HG02938 (cell line): ENCODE results near the gene PRR7.

Source experiments
- ATAC-seq: cut with Tn5 transposase; IDR thresholded peaks from one replicate; pipeline ENCODE4 v1.9.1; 2021; ENCODE audit warnings: mild to moderate bottlenecking, moderate library complexity; ENCODE audit not compliant: unreplicated experiment

The PRR7 gene

DNA sequence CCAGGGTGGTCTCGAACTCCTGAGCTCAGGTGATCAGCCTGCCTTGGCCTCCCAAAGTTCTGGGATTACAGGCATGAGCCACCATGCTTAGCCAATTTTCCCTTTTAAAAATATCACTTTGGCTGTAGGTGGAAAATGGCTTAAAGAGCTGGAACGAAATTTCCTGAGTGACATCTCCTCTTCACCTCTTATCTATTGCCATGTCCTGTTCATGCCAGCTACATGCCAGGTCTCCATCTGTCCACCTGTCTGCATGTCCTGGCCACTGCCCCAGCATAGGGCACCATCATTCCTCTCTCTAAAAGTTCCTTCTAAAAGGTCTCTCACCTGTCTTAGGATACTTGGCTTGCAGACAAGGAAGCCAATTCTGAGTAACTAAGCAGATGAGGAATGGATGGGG lies 22.9 kb upstream of the PRR7 start:
- ATAC-seq, result no peak

DNA sequence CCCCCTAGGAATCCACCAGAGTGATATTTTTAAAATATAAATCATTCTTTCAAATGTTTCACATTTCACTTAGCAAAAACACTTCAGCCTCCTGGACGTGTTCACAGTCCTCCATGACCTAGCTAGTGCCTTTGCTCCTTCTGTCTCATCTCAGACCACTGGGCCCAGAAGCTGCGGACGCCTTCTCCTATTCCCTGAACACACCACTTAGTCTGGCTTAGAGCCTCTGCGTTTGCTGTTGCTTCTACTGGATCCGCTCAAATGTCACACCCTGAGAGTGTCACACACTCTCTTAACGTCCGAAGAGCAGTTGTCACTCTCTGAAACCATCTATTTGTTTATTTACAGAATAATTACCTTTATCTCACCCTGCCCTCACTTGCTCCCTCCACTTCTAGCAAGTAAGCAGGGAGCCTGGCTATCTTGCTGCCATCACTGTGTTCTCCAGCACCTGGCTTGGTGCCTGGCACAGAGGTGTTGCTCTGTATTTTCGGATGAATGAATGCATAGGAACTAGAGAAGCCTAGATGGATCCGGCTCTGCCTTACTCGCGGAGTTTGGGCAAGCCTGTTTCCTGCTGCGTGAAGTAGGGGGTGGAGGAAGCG lies 21.3 kb upstream of the PRR7 start:
- no peak for ATAC-seq

DNA sequence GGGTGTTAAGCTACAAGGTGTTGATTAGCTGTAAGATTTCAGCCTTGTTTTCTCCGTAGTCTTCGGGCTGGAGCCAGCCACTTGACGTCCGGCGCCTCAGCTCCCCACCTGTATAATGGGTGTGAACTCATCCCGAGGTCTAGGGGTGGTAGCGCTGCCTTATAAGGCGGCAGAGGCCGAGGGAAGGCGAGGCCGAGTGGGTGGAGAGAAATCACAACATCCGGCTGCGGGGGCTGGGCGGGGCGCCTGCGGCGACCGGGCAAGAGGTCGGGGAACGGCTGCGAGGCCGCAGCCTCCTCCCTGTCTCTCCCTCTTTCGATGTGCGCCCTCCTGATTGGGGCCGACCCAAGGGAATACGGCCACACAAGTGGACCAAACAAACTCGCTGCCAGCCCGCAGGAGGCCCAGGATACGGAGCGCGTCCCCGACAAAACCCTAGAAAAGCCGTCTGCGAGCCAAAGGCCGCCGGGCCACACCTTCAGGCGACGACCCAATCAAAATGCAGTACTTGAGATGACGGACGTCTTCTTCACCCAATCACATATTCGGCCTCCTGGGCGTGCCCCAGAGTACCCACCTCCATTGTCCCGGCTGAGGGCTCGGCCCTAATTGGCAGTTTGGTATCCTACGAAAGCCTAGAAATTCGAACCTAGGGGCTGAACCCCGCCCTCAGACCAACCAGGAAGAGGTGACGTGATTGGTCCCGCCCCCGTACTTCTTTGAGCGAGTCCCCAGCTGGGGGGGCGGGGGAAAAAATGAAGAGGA lies 20.6 kb upstream of the PRR7 start:
- ATAC-seq, result peak; percentile 87

DNA sequence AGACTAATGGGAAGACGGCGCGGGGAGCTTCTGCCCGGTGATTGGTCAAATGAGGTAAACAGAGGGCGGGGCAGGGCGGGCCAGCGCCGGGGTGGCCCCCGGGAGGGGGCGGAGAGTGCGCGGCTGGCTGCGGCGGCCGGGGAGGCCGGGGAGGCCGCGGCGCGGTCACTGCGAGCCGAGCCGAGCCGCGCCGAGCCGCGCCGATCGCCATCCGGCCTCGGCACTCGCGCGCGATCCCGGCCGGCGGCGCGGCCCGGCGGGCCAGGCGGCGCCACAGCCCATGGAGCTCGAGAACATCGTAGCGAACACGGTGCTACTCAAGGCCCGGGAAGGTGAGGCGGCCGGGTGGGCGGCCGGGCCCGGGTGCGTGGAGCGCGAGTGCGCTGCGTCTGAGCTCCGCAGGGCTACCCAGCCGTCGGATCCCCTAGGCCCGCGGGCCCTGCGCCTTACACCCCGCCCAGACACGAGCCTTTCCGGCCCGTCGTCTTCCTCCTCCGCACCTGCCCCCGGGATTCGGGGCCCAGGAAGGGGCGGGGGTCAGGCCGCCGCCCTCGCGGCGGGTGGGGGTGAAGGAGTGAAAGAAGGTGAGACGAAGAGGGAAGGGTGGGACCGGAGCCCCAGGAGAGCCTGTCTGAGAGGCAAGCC lies 19.9 kb upstream of the PRR7 start, which contains the start of gene GRK6:
GRK6 (plus strand) TSS at position 111 of the 645 bp plus-strand sequence; CDS start at position 281, 170 bp downstream.
- peak; percentile 5 for ATAC-seq

DNA sequence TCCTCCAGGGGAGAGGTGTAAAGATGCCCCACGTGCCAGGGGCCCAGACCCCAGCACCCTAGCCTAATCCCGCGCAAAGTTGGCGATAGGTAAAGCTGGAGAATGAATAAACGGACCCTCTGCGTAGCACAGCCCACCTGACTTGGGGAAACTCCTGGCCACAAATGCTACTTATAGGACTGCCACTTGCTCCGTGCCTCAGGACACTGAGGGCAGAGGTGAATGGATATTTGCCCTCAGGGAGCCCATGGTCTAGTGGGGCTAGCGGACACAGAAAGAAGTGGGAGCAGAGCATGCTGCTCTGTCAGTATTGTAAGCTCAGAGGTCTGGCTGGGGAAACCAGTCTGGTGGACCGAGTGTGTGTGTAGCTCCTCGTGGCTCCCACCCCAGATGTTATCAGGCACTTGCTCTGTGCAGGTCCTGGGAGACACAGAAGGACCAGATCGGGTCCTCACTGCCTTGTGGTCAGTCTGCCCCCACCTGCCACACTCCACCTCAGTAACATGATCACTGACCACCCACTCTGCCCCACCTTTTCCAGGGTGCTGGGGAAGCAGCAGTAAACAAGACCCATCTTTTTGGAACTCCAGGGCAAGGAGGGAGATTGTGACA lies 19.3 kb upstream of the PRR7 start:
- no peak for ATAC-seq

DNA sequence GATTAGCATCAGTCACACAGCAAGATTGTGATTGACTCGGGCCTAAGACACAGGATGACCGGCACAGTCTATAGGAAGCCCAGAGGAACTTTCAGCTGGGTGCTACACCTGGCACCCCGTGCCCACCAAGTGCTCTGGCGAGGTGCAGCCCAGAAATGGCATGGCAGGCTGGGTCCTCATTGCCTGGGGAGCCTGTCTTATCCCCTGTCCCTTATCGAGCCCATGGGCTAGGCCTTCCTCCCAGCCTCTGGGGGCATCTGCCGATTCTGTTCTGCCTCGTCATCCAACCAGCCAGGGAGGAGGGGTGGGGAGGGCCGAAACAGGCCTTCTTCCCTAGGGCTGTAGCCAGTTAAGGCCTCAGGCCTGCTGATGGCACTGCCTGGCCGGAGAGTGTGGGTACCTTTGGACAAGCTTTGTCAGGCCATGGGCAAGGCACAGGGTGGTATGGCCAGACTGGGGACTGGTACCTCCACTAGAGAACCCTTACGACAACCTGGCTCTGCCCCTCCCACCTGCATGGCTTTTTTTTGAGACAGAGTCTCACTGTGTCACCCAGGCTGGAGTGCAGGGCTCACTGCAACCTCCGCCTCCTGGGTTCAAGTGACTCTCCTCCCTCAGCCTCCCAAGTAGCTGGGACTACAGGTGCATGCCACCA lies 18.6 kb upstream of the PRR7 start:
- ATAC-seq, result no peak

DNA sequence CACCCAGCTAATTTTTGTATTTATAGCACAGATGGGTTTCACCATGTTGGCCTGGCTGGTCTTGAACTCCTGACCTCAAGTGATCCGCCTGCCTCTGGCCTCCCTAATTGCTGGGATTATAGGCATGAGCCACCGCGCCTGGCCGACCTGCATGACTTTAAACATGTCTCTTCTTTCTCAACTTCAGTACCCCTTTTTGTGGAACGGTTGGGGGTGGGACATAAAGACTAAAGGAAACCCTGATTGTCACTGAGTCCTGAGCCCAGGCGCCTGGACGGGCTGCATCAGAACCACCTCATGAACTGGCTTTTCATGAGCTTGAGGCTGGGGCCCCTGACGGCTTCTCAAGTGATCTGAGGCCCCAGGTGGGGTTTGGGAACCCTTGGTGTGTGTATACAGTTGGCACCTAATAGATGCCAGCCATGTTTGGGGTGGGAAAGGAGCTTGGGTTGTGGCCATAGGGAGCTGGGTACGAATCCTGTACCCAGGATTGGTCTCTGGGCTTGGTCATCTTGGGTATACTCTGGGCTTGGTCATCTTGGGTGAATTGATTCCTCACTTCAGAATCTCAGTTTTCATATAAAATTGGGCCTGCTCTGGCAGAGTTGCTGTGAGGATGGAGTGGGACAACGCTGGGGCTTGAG lies 17.9 kb upstream of the PRR7 start:
- no peak for ATAC-seq

DNA sequence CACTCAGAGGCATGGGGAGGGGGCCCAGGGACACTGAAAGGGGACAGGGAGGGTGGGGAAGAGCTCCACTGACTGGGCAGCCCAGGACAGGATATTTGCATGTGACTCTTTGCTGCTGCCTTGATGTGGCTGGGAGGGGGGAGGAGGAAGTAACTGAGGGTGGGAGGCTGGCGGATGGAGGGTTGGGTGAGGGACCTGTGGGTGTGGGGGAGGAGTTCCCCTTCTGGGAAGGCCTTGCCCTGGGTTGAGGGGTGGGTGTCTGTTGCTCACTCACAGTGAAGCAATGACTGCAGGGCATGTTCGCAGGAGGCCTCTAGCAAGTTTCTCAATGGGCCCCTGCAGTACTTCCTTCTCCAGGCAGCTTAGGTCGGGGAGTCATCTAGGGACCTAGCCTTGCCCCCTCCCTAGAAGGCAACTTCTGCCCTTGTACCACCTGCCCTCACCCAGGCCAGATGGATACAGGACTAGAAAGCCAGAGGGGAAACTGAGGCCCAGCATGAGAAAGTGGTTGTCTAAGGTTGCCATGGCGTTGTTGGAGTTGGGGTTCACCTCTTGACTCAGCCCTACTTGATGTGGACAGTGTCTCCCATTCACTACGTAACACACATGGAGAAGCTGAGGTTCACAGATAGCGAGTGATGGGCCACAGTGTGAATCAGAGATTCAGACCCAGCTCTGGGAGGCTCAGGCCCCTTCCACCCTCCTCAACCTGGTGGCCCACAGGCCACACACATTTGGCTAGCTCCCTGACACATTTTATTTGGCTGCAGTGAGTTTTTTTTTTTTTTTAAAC lies 17.2 kb upstream of the PRR7 start:
- no peak for ATAC-seq

DNA sequence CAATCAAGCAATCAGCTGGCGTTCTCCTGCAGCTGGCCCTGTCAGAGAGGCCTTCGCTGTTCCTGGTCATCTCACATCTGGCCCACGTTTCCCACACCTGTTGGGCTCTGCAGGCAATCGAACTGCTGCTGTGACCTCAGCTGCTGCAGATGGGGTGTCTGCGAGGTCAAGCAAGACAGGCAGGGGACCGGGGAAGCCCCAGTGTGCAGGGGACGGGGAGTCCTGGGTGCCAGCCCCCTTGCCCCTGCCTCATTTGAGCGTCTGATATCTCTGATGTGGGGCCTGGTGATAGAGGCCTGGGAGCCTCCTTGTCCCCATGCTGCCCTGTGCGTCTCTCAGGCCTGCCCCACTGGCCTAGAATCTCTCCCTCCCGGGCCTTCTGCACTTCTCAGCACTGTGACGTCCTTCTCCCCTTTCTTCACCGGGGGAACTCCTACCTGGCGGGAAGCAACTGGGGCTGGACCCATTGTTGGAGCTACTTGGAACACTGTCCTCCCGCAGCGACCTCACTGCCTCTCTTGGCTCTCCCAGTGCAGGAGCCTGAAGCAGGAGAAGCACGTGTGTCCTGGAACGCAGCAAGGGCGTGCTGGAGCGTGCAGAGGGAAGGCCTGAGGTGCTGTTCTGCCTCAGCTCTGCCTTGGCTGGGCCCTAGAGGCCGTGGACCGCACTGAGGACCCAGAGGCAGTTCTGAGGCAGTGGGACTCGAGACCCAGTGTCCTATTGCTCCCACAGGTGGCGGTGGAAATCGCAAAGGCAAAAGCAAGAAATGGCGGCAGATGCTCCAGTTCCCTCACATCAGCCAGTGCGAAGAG lies 16.3 kb upstream of the PRR7 start:
- ATAC-seq, result no peak

DNA sequence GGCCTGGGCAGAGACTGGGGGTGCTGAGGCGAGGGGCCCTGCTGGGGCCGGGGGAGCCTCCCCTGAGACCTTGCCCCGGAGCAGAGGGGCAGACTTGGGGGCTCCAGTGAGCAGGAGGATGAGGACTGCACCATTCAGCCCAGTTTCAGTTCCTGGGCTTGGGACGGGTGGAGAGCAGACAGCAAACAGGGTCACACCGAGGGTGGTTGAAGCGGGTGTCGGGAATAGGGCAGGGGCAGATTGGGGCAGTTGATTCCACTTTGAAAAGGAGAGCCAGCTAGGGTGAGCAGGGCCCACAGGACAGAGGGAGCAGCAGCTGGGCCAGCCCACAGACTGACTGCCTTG lies 15.7 kb upstream of the PRR7 start:
- ATAC-seq, result no peak

DNA sequence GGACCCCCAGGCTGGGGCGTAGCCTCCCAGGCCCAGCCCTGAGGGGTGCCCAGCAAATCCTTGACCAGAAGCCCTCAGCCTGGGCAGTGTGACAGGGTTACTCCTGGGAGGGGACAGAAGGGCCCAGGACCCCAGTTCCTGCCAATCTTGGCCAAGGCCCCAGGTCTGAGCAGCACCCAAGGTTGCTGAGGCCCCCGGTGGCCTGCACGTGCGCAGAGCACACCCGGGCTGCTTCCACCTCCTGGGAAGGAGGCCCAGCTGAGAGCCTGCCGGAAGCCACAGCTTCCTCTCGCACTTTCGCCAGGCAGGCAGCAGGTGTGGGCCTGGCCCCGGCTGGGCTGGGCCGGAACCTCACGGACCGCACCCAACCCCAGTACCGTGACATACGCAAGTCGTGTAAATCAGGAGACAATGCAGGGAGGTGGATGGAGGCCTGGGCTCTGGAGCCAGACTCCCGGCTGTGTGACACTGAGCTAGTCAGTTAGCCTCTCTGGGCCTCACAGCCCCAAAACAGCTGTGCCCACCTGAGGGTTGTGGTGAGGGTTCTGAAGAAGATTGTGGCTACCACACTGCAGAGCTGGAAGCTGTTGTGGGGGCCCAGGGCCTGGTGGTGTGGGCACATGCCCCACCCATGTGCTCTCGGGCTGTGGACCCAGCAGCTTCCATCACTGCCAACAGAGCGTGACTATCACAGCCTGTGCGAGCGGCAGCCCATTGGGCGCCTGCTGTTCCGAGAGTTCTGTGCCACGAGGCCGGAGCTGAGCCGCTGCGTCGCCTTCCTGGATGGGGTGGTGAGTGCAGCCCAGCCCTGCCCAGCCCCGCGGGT lies 15.1 kb upstream of the PRR7 start:
- peak; percentile 29 for ATAC-seq

DNA sequence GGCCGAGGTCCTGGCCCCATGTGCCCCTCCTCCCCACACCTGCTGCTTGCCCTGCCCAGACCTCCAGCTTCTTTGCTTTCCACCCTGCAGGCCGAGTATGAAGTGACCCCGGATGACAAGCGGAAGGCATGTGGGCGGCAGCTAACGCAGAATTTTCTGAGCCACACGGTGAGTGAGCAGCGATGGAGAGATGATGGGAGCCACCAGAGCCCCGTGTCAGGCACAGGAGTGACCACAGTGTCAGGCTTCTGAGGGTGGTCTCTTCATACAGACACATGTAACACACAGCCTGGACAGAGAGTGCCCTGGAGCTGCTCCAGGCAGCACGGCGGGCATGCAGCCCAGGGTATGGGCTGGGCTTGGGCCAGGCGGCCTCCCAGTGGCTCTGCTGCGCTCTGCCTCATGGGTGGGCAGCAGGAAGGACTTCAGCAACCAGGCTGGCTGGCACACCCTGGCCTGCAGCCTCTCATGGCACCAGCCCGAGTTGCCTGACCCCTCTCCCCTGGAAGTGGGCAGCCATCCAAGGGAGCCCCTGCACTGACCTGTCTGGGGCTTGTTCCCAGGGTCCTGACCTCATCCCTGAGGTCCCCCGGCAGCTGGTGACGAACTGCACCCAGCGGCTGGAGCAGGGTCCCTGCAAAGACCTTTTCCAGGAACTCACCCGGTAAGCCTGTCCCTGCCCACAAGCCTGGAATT lies 14.3 kb upstream of the PRR7 start:
- ATAC-seq, result peak; percentile 15

DNA sequence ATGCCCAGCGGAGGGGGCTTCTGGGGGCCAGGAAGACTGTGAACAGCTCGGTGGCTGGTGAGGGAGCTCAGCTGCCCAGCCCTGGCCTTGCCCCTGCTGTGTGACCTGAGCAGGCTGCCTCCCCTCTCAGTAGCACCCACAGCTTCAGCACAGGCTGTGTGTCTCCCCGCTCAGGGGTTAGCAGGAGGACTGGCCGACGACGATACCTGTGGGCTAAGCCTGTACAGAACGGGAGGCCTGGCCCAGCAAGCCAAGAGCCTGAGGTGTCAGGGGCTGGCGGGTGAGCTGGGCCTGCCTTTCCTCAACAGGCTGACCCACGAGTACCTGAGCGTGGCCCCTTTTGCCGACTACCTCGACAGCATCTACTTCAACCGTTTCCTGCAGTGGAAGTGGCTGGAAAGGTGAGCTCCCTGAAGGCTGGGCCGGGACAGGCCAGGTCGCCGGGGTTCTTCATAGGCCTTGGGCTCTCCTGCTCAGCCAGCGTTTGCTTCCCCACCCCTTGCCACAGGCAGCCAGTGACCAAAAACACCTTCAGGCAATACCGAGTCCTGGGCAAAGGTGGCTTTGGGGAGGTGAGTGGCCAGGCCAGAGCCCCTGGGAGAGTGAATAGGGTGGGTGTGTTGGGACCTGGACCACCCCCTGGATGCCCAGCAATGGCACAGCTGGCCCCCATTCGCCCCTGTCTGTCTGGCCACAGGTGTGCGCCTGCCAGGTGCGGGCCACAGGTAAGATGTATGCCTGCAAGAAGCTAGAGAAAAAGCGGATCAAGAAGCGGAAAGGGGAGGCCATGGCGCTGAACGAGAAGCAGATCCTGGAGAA lies 13.6 kb upstream of the PRR7 start:
- no peak for ATAC-seq

DNA sequence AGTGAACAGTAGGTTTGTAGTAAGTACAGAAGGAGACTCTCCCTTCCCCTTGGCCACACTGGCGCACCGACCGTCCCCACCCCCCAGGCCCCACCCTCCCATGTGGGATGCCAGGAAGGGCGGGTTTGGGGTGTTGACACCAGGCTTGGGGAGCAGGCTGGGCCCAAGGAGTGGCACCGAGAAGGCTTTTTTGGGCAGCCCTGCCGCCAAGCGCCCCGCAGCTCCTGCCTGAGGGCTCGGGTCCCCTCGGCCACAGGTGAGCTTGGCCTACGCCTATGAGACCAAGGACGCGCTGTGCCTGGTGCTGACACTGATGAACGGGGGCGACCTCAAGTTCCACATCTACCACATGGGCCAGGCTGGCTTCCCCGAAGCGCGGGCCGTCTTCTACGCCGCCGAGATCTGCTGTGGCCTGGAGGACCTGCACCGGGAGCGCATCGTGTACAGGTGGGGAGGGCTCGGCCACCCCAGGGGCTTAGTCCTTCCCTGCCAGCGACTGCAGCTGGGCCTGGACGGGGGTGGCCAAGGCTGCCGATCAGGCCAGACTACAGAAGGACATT lies 12.9 kb upstream of the PRR7 start:
- ATAC-seq, result no peak

DNA sequence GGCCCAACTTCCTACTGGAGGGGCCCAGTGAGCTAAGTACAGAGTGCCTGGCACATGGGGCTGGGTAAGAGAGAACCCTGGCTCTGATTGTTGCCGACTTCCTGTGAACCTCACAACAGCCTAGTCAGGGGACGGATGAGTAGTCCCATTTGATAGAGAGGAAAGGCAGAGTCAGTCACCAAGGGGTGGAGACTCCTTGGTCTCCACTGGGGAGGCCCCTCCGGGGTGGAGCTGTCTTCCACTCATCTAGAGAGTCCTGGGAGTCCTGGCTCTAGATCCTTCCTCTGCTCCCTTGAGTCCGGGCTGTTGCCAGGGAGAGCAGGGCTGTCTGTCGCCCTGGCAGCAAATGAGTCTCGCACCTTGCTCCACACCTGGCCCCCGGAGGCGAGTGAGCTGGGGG lies 12.2 kb upstream of the PRR7 start:
- no peak for ATAC-seq

DNA sequence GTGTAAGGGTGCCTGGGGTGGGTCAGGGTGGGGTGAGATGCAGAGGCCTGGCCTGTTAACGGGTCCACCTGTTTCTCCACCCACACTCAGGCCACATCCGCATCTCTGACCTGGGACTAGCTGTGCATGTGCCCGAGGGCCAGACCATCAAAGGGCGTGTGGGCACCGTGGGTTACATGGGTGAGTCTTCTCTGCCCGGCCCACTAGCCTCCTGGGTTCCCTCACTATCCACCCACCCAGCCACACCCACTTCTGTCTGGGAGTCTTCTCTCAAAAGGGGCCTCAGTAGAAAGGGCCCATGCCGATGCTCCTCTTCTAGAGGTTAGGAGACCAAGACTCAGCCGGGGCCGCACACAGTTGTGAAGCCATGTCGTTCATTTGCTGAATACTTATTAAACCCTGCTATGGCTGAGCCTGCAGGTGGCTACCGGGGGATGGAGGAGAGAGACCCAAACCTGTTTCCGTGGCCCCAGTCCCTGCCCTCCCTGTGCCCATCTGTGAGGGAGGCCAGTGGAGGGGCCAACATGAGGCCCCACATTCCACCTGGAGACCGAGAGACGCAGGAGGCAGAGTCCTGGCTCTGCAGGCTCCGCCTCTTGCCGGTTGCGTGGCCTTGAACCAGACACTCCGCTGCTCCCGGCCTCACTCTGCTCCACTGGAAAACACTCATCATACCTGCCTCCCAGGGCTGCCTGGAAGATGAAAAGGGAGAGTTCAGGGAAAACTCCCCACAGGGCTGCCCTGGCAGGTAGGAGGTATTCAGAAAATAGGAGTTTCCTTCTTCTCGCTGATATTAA lies 11.5 kb upstream of the PRR7 start:
- no peak for ATAC-seq
